ENCODE data around the gene YWHAQ. TPM values are rescaled to one million over a fixed set of nuclear protein-coding genes. Genes with fewer than 3 reads are reported as not detected.
"Not testable (repeated sequence)": the region's sequence is repeated elsewhere in the genome, so short reads cannot be mapped to it uniquely, and the experiment has no call there.

YWHAQ gene
- total RNA-seq, 1 experiment from 2014 or later, result 378 TPM

GRCh38 chr2:9599430-9599829, 31.4 kb downstream of the YWHAQ start:
- H3K36me3 ChIP-seq (replicated peaks; ENCODE audit: control insufficient read depth, insufficient read depth, low read length), result peaks cover 2% of the 10 kb centered on the region
- no peaks in the 10 kb centered on the region for H3K27me3 ChIP-seq (ENCODE audit: control insufficient read depth, insufficient read depth, low read length)
- DNase-seq, result no peak
- H3K4me3 ChIP-seq (ENCODE audit: insufficient read depth, low read depth, low read length), result no peak overlapping the region

- no peak overlapping the region for H3K4me3 ChIP-seq (ENCODE audit: insufficient read depth, low read depth, low read length)
- H3K36me3 ChIP-seq (replicated peaks; ENCODE audit: control insufficient read depth, insufficient read depth, low read length), result peaks cover 2% of the 10 kb centered on the region
- DNase-seq, result no peak
- no peaks in the 10 kb centered on the region for H3K27me3 ChIP-seq (ENCODE audit: control insufficient read depth, insufficient read depth, low read length)
Observed at GRCh38 chr2:9596621-9597311, 34.0 kb downstream of the YWHAQ start.

GRCh38 chr2:9595746-9596145, 35.1 kb downstream of the YWHAQ start:
- Histone ChIP-seq H3K27me3 (ENCODE audit: control insufficient read depth, insufficient read depth, low read length) (no peaks in the 10 kb centered on the region), H3K36me3 (replicated peaks; ENCODE audit: control insufficient read depth, insufficient read depth, low read length) (peaks cover 1% of the 10 kb centered on the region), H3K4me3 (ENCODE audit: insufficient read depth, low read depth, low read length) (no peak overlapping the region)
- no peak for DNase-seq

GRCh38 chr2:9595256-9595655, 35.5 kb downstream of the YWHAQ start:
- not testable (repeated sequence) for H3K27me3 ChIP-seq (ENCODE audit: control insufficient read depth, insufficient read depth, low read length); DNase-seq; H3K36me3 ChIP-seq (replicated peaks; ENCODE audit: control insufficient read depth, insufficient read depth, low read length); H3K4me3 ChIP-seq (ENCODE audit: insufficient read depth, low read depth, low read length)

- H3K27me3 ChIP-seq (ENCODE audit: control insufficient read depth, insufficient read depth, low read length), result no peaks in the 10 kb centered on the region
- H3K4me3 ChIP-seq (ENCODE audit: insufficient read depth, low read depth, low read length), result no peak overlapping the region
- DNase-seq, result no peak
- peaks cover 4% of the 10 kb centered on the region for H3K36me3 ChIP-seq (replicated peaks; ENCODE audit: control insufficient read depth, insufficient read depth, low read length)
Observed at GRCh38 chr2:9594366-9595054, 36.3 kb downstream of the YWHAQ start.

GRCh38 chr2:9593925-9594324, 36.9 kb downstream of the YWHAQ start:
- Histone ChIP-seq H3K27me3 (ENCODE audit: control insufficient read depth, insufficient read depth, low read length) (no peaks in the 10 kb centered on the region), H3K36me3 (replicated peaks; ENCODE audit: control insufficient read depth, insufficient read depth, low read length) (peaks cover 4% of the 10 kb centered on the region), H3K4me3 (ENCODE audit: insufficient read depth, low read depth, low read length) (no peak overlapping the region)
- DNase-seq, result no peak

GRCh38 chr2:9592699-9593098, 38.1 kb downstream of the YWHAQ start:
- H3K4me3 ChIP-seq (ENCODE audit: insufficient read depth, low read depth, low read length), result no peak overlapping the region
- H3K36me3 ChIP-seq (replicated peaks; ENCODE audit: control insufficient read depth, insufficient read depth, low read length), result peaks cover 4% of the 10 kb centered on the region
- DNase-seq, result no peak
- no peaks in the 10 kb centered on the region for H3K27me3 ChIP-seq (ENCODE audit: control insufficient read depth, insufficient read depth, low read length)

GRCh38 chr2:9590641-9591040, 40.2 kb downstream of the YWHAQ start:
- Histone ChIP-seq H3K27me3 (ENCODE audit: control insufficient read depth, insufficient read depth, low read length) (no peaks in the 10 kb centered on the region), H3K4me3 (ENCODE audit: insufficient read depth, low read depth, low read length) (no peak overlapping the region), H3K36me3 (replicated peaks; ENCODE audit: control insufficient read depth, insufficient read depth, low read length) (peaks cover 7% of the 10 kb centered on the region)
- no peak for DNase-seq

- no peak for DNase-seq
- H3K4me3 ChIP-seq (ENCODE audit: insufficient read depth, low read depth, low read length), result no peak overlapping the region
- peaks cover 14% of the 10 kb centered on the region for H3K36me3 ChIP-seq (replicated peaks; ENCODE audit: control insufficient read depth, insufficient read depth, low read length)
- H3K27me3 ChIP-seq (ENCODE audit: control insufficient read depth, insufficient read depth, low read length), result no peaks in the 10 kb centered on the region
Observed at GRCh38 chr2:9586465-9586864, 44.3 kb downstream of the YWHAQ start.

- Histone ChIP-seq H3K27me3 (ENCODE audit: control insufficient read depth, insufficient read depth, low read length) (no peaks in the 10 kb centered on the region), H3K36me3 (replicated peaks; ENCODE audit: control insufficient read depth, insufficient read depth, low read length) (peaks cover 13% of the 10 kb centered on the region), H3K4me3 (ENCODE audit: insufficient read depth, low read depth, low read length) (no peak overlapping the region)
- no peak for DNase-seq
Observed at GRCh38 chr2:9585486-9585885, 45.3 kb downstream of the YWHAQ start.

- H3K27me3 ChIP-seq (ENCODE audit: control insufficient read depth, insufficient read depth, low read length); H3K4me3 ChIP-seq (ENCODE audit: insufficient read depth, low read depth, low read length); DNase-seq: not testable (repeated sequence)
- peaks cover 11% of the 10 kb centered on the region for H3K36me3 ChIP-seq (replicated peaks; ENCODE audit: control insufficient read depth, insufficient read depth, low read length)
Observed at GRCh38 chr2:9584902-9585301, 45.9 kb downstream of the YWHAQ start.

GRCh38 chr2:9582624-9583023, 48.2 kb downstream of the YWHAQ start:
- H3K27me3 ChIP-seq (ENCODE audit: control insufficient read depth, insufficient read depth, low read length), result no peaks in the 10 kb centered on the region
- no peak for DNase-seq
- H3K4me3 ChIP-seq (ENCODE audit: insufficient read depth, low read depth, low read length), result no peak overlapping the region
- peaks cover 10% of the 10 kb centered on the region for H3K36me3 ChIP-seq (replicated peaks; ENCODE audit: control insufficient read depth, insufficient read depth, low read length)

- Histone ChIP-seq H3K4me3 (ENCODE audit: insufficient read depth, low read depth, low read length) (no peak overlapping the region), H3K36me3 (replicated peaks; ENCODE audit: control insufficient read depth, insufficient read depth, low read length) (peaks cover 1% of the 10 kb centered on the region; the same call in 1 of the 2 replicates), H3K27me3 (ENCODE audit: control insufficient read depth, insufficient read depth, low read length) (no peaks in the 10 kb centered on the region)
- DNase-seq, result no peak
Observed at GRCh38 chr2:9578467-9579235, 52.1 kb downstream of the YWHAQ start.

- H3K27me3 ChIP-seq (ENCODE audit: control insufficient read depth, insufficient read depth, low read length), result no peaks in the 10 kb centered on the region
- no peak overlapping the region for H3K4me3 ChIP-seq (ENCODE audit: insufficient read depth, low read depth, low read length)
- no peak for DNase-seq
- H3K36me3 ChIP-seq (replicated peaks; ENCODE audit: control insufficient read depth, insufficient read depth, low read length), result no peaks in the 10 kb centered on the region
Observed at GRCh38 chr2:9574331-9574730, 56.5 kb downstream of the YWHAQ start.

GRCh38 chr2:9573840-9574239, 57.0 kb downstream of the YWHAQ start:
- no peak for DNase-seq
- Histone ChIP-seq H3K27me3 (ENCODE audit: control insufficient read depth, insufficient read depth, low read length) (no peaks in the 10 kb centered on the region), H3K36me3 (replicated peaks; ENCODE audit: control insufficient read depth, insufficient read depth, low read length) (no peaks in the 10 kb centered on the region), H3K4me3 (ENCODE audit: insufficient read depth, low read depth, low read length) (no peak overlapping the region)
